PC-3 (cell line): Measurements from ENCODE around the gene MUL1. TPM values are rescaled to one million over a fixed set of nuclear protein-coding genes. Genes with fewer than 3 reads are reported as not detected.

Experiments
- ATAC-seq: fragments of 200-7000 bp; cut with Tn5 transposase; 2 replicates; pipeline ENCODE4 v1.9.1; 2020; ENCODE audit warnings: mild to moderate bottlenecking, moderate library complexity
- BruUV-seq: library from RNA; stranded (reverse); fragments of 400-500 nt; replicated peaks from 2 replicates; lab custom pipeline; 2021; lab: Mats Ljungman, UMichigan
- CTCF ChIA-PET: fragments of 300-600 bp; sonication (Branson Sonifier 250); formaldehyde crosslinking; loops from one replicate; lab custom pipeline; 2022; ENCODE audit warnings: antibody characterized with exemption; lab: Charles Lee
- POLR2A ChIA-PET: fragments of 300-600 bp; sonication (Branson Sonifier 250); formaldehyde crosslinking; loops from one replicate; lab custom pipeline; 2022; ENCODE audit warnings: antibody characterized with exemption; ENCODE audit not compliant: unreplicated experiment; lab: Charles Lee
- DNase-seq: peaks from one replicate; pipeline ENCODE4 v3.0.0-alpha.2; 2015
- H2AFZ ChIP-seq: fragments of 300-600 bp; sonication (generic); 2 replicates; pipeline ENCODE4 v1.6.0; 2016; ENCODE audit warnings: antibody characterized with exemption, low read length
- H3F3A ChIP-seq: fragments of 300-600 bp; sonication (generic); one replicate; pipeline ENCODE4 v1.6.0; 2017; ENCODE audit warnings: antibody characterized with exemption, low read length, control low read depth, mild to moderate bottlenecking; ENCODE audit not compliant: unreplicated experiment
- H3K27ac ChIP-seq: fragments of 300-600 bp; sonication (generic); 2 replicates; pipeline ENCODE4 v1.5.1; 2016; ENCODE audit warnings: mild to moderate bottlenecking, low read length
- H3K27me3 ChIP-seq: fragments of 300-600 bp; sonication (generic); 2 replicates; pipeline ENCODE4 v1.6.1; 2016; ENCODE audit warnings: low read length, mixed read lengths
- H3K36me3 ChIP-seq: fragments of 300-600 bp; sonication (generic); 2 replicates; pipeline ENCODE4 v1.6.1; 2016; ENCODE audit warnings: low read depth, mixed run types, low read length, mixed read lengths
- H3K4me1 ChIP-seq: fragments of 300-600 bp; sonication (generic); 2 replicates; pipeline ENCODE4 v1.5.1; 2016; ENCODE audit warnings: low read length; ENCODE audit not compliant: insufficient read depth
- H3K4me2 ChIP-seq: fragments of 300-600 bp; sonication (generic); 2 replicates; pipeline ENCODE4 v1.6.0; 2016; ENCODE audit warnings: low read length
- H3K4me3 ChIP-seq: fragments of 300-600 bp; sonication (generic); 2 replicates; pipeline ENCODE4 v1.5.1; 2016; ENCODE audit warnings: mild to moderate bottlenecking, low read length, mixed read lengths
- H3K79me2 ChIP-seq: fragments of 300-600 bp; sonication (generic); 2 replicates; pipeline ENCODE4 v1.6.1; 2017; ENCODE audit warnings: low read length, mixed read lengths
- H3K9ac ChIP-seq: fragments of 300-600 bp; sonication (generic); 2 replicates; pipeline ENCODE4 v1.6.0; 2016; ENCODE audit warnings: mild to moderate bottlenecking, low read length
- H3K9me2 ChIP-seq: fragments of 300-600 bp; sonication (generic); replicated peaks from 2 replicates; pipeline ENCODE4 v1.6.1; 2016; ENCODE audit warnings: mixed run types, low read length, mixed read lengths
- H3K9me3 ChIP-seq: fragments of 300-600 bp; sonication (generic); 2 replicates; pipeline ENCODE4 v1.6.1; 2016; ENCODE audit warnings: low read length, mixed read lengths
- H4K20me1 ChIP-seq: fragments of 300-600 bp; sonication (generic); 2 replicates; pipeline ENCODE4 v1.6.1; 2016; ENCODE audit warnings: low read length, mixed read lengths
- EZH2 ChIP-seq: fragments of 300-600 bp; sonication (generic); IDR thresholded peaks from one replicate; pipeline ENCODE4 v1.6.1; 2017; ENCODE audit warnings: antibody characterized with exemption, mild to moderate bottlenecking, low read length; ENCODE audit not compliant: unreplicated experiment
- EZH2phosphoT487 ChIP-seq: fragments of 300-600 bp; sonication (generic); IDR thresholded peaks from 2 replicates; pipeline ENCODE4 v1.6.1; 2018; ENCODE audit warnings: mild to moderate bottlenecking, antibody characterized with exemption, low read length, borderline replicate concordance
- intact Hi-C: fragments of 100-400 bp; cut with micrococcal nuclease; formaldehyde crosslinking; loops from 2 replicates; pipeline ENCODE4 v1.9.0; 2023
- total RNA-seq: library from RNA; depleted of rRNA; stranded (reverse); fragments of >200 nt; gene quantifications from 2 replicates; pipeline ENCODE4 v1.2.3, GENCODE V29; 2014
- TF ChIP-seq, protein P1 (sequence below): fragments of 300-600 bp; sonication (generic); conservative IDR thresholded peaks from 2 replicates; pipeline ENCODE4 v1.5.1; 2017; ENCODE audit warnings: antibody characterized with exemption, low read depth, mild to moderate bottlenecking, low read length

The MUL1 gene
- total RNA-seq, 1 experiment from 2014 or later = 28.9 TPM

GRCh38 chr1:20462397-20462796, 45.6 kb downstream of the MUL1 start:
- no peak for TF ChIP-seq EZH2
- TF ChIP-seq EZH2phosphoT487 = no peak
- TF ChIP-seq, protein P1, sequence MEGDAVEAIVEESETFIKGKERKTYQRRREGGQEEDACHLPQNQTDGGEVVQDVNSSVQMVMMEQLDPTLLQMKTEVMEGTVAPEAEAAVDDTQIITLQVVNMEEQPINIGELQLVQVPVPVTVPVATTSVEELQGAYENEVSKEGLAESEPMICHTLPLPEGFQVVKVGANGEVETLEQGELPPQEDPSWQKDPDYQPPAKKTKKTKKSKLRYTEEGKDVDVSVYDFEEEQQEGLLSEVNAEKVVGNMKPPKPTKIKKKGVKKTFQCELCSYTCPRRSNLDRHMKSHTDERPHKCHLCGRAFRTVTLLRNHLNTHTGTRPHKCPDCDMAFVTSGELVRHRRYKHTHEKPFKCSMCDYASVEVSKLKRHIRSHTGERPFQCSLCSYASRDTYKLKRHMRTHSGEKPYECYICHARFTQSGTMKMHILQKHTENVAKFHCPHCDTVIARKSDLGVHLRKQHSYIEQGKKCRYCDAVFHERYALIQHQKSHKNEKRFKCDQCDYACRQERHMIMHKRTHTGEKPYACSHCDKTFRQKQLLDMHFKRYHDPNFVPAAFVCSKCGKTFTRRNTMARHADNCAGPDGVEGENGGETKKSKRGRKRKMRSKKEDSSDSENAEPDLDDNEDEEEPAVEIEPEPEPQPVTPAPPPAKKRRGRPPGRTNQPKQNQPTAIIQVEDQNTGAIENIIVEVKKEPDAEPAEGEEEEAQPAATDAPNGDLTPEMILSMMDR = no peak
- H3K4me1 ChIP-seq = no peaks in the 10 kb centered on the region
- no peak overlapping the region for H2AFZ ChIP-seq
- no peaks in the 10 kb centered on the region for H3F3A ChIP-seq
- H3K9ac ChIP-seq = no peak overlapping the region
- no peaks in the 10 kb centered on the region for H3K9me2 ChIP-seq
- H3K4me3 ChIP-seq = no peak overlapping the region
- no peak overlapping the region for H3K27ac ChIP-seq
- ChIA-PET CTCF (no interaction called here), POLR2A (no interaction called here)
- no peaks in the 10 kb centered on the region for H4K20me1 ChIP-seq
- no peaks in the 10 kb centered on the region for H3K36me3 ChIP-seq
- no peak for ATAC-seq
- H3K79me2 ChIP-seq = no peaks in the 10 kb centered on the region
- no peak for DNase-seq
- peaks cover 8% of the 10 kb centered on the region; the same call in 1 of the 2 replicates for H3K27me3 ChIP-seq
- intact Hi-C loops = no loop called here
- no TSS peak for BruUV-seq
- H3K9me3 ChIP-seq = no peaks in the 10 kb centered on the region
- no peak overlapping the region for H3K4me2 ChIP-seq

DNA sequence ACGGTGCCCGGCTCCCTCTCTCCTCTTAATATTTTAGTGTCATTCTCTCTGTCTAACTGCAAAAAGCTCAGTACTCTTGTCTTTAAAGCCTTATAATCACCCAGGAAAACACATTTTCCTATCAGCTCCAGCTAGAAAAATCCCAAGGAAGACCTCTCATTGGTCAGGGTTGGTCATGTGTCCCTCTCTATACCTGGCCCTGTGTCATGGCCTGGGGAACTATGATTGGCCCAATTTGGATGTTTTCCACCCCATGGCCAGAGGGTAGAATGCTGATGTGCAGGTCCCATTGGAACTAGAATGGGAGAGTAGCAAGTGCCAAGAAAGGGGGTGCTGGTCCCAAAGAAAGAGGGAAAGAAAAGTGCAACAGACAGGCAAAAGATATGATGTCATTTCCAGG, 49.2 kb downstream of the MUL1 start:
- DNase-seq = no peak
- no peak overlapping the region for H3K4me3 ChIP-seq
- peaks cover 8% of the 10 kb centered on the region; the same call in 1 of the 2 replicates for H3K27me3 ChIP-seq
- POLR2A ChIA-PET = no interaction called here
- H3K4me2 ChIP-seq = no peak overlapping the region
- no peaks in the 10 kb centered on the region for H3K79me2 ChIP-seq
- H3K36me3 ChIP-seq = no peaks in the 10 kb centered on the region
- BruUV-seq = no TSS peak
- intact Hi-C loops = no loop called here
- no peak overlapping the region for H3K27ac ChIP-seq
- no peaks in the 10 kb centered on the region for H3K9me3 ChIP-seq
- CTCF ChIA-PET = no interaction called here
- no peaks in the 10 kb centered on the region for H4K20me1 ChIP-seq
- no peak overlapping the region for H3K9ac ChIP-seq
- H3K9me2 ChIP-seq = no peaks in the 10 kb centered on the region
- ATAC-seq = no peak
- no peaks in the 10 kb centered on the region for H3F3A ChIP-seq
- TF ChIP-seq EZH2 (no peak), EZH2phosphoT487 (no peak)
- TF ChIP-seq, protein P1 = no peak
- no peaks in the 10 kb centered on the region for H3K4me1 ChIP-seq
- no peak overlapping the region for H2AFZ ChIP-seq

DNA sequence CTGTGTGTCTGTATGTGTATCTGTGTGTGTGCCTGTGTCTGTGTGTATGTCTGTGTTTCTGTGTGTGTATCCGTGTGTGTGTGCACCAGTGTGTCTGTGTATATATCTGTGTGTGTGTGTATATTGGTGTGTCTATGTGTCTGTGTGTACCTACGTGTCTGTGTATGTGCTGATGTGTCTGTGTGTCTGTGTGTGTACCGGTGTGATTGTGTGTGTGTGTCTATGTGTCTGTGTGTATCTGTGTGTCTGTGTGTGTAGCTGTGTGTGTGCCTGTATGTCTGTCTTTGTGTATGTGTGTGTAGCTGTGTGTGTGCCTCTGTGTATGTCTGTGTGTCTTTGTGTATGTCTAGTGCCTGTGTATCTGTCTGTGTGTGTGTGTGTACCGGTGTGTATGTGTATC, 53.9 kb downstream of the MUL1 start:
- intact Hi-C loops = no loop called here
- CTCF ChIA-PET = no interaction called here

More for the DNA sequence above, 53.9 kb downstream of the MUL1 start:
- no peaks in the 10 kb centered on the region for H3F3A ChIP-seq
- no peak overlapping the region for H3K9ac ChIP-seq
- H3K27me3 ChIP-seq = no peaks in the 10 kb centered on the region
- no peak for ATAC-seq
- DNase-seq = no peak
- no peaks in the 10 kb centered on the region for H4K20me1 ChIP-seq
- H3K4me2 ChIP-seq = no peak overlapping the region
- no peak overlapping the region for H3K4me3 ChIP-seq
- H3K36me3 ChIP-seq = no peaks in the 10 kb centered on the region
- no TSS peak for BruUV-seq
- no peaks in the 10 kb centered on the region for H3K9me3 ChIP-seq
- TF ChIP-seq EZH2phosphoT487 = no peak
- TF ChIP-seq EZH2 = no peak
- TF ChIP-seq, protein P1 = no peak
- no peak overlapping the region for H2AFZ ChIP-seq
- no peaks in the 10 kb centered on the region for H3K79me2 ChIP-seq
- no peak overlapping the region for H3K27ac ChIP-seq
- no peaks in the 10 kb centered on the region for H3K4me1 ChIP-seq
- POLR2A ChIA-PET = no interaction called here
- no peaks in the 10 kb centered on the region for H3K9me2 ChIP-seq
